K562 treated with DMSO at 1 percent for 12 hours (cell line): ENCODE results near the gene DEAF1. TPM values are rescaled to one million over a fixed set of nuclear protein-coding genes. Genes with fewer than 3 reads are reported as not detected.

ENCODE experiments used
- total RNA-seq: library from RNA; unstranded; fragments of 300-600 nt; gene quantifications from 2 replicates; pipeline ENCODE4 v1.2.3, GENCODE V29; 2022; ENCODE audit not compliant: insufficient read depth

DEAF1 gene
- 51.5 and 67.2 TPM in 2 replicates for total RNA-seq

DNA sequence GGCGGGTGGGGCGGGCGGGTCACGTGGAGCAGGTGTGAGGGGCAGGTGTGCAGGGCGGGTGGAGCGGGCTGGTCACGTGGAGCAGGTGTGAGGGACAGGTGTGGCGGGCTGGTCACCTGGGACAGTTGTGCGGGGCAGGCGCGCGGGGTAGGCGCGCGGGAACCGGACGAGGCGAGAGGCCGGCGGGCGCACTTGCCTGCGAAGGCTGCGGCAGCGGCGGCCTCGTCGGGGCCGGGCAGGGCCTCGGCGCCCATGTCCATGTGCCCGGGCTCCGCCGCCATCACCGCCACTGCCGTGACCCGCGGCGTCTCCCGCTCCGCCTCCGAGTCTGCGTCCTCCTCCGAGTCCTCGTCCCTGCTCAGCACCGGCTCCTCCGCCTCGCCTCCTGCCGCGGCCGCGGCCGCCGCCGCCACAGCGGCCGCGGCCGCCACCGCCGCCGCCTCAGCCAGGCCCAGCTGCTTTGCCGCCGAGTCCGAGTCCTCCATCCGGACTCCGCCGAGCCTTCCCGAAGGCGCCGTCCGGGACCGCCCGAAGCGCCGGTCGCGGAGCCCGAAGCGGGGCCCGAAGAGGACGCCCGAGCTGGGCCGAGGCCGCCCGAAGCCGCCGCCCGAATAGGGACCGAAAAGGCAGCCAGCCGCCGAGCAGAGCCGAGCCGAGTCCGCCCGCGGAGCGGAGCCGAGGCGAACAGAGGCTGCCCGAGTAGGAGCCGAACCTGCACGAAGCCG is at the start of gene DEAF1:
DEAF1 (minus strand) TSS at position 660 of the 725 bp plus-strand sequence; CDS start at position 485, 175 bp downstream.

GRCh38 chr11:705646-706438 is 10.8 kb upstream of the DEAF1 start, which contains the start of gene EPS8L2:
Gene EPS8L2 (plus strand): TSS chr11:706231. CDS start chr11:709408, 3,177 bp downstream.

DNA sequence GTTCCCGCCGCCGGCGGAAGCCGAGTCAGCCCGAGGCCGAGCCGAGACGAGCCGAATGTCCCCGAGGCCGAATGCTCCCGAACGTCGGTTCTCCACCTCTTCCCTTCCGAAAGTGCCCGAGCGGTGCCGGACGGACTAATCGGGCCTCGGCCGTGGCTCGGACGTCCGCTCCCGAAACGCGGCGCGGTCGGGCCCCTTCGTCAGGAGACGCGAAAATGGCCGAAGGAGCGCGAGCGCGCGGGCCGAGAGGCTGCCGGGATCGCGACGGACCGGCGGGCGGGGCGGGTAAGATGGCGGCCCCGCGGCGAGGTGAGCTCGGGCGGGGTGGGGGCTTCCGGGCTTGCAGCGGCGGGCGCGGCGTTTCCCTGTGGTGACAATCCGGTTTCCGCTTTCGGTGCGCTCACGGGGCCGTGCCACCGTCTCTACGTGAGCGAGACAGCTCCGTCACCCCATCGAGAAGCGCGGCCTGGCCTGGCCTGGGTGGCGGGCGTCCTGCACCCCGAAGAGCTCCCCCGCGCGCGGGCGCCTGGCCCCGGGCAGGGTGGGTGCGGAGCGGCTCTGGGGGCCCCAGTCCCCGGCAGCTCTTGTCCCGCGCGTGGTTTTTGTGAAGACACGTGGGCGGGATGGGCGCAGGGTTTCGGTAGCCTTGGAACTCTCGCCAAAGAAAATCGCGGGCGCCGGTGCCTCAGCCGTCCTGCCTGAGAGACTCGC is 671 bp upstream of the DEAF1 start, which contains the start of gene TMEM80:
TMEM80 (plus strand) TSS at position 279 of the 711 bp plus-strand sequence; CDS start at position 291, 12 bp downstream.

DNA sequence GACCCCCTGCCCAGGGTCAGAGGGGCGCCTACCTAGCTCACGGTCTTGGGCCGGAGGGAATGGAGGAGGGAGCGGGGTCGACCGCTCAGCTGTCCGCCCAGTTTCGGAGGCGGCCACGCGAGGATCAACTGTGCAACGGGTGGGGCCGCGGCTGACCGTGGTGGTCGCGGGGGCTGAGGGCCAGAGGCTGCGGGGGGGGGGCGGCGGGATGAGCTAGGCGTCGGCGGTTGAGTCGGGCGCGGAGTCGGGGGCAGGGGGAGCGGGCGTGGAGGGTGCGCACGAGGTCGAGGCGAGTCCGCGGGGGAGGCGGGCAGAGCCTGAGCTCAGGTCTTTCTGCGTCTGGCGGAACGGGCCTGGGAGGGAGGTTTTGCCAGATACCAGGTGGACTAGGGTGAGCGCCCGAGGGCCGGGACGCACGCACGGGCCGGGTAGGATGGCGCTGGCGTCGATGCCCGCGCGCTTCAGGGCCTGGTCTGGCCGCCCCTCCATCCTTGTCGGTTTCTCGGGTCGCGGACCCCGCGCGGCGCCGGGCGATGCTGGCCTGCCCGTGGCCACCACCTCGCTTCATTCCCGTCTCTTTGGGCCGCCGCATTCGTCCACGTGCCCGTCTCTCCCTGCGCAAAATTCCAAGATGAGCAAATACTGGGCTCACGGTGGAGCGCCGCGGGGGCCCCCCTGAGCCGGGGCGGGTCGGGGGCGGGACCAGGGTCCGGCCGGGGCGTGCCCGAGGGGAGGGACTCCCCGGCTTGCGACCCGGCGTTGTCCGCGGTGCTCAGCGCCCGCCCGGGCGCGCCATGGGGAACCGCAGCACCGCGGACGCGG is 58.3 kb downstream of the DEAF1 start, which contains the start of gene DRD4:
DRD4 (plus strand) TSS at position 759 of the 822 bp plus-strand sequence; CDS start at position 795, 36 bp downstream.

GRCh38 chr11:626475-627307 is 68.3 kb downstream of the DEAF1 start, which contains the start of gene SCT:
Gene SCT (minus strand): TSS chr11:627181. CDS start chr11:627143, 38 bp downstream.

GRCh38 chr11:624705-625635 is 70.1 kb downstream of the DEAF1 start, which contains the start of gene CDHR5:
Gene CDHR5 (minus strand): TSS chr11:624955. CDS start chr11:624902, 53 bp downstream.

DNA sequence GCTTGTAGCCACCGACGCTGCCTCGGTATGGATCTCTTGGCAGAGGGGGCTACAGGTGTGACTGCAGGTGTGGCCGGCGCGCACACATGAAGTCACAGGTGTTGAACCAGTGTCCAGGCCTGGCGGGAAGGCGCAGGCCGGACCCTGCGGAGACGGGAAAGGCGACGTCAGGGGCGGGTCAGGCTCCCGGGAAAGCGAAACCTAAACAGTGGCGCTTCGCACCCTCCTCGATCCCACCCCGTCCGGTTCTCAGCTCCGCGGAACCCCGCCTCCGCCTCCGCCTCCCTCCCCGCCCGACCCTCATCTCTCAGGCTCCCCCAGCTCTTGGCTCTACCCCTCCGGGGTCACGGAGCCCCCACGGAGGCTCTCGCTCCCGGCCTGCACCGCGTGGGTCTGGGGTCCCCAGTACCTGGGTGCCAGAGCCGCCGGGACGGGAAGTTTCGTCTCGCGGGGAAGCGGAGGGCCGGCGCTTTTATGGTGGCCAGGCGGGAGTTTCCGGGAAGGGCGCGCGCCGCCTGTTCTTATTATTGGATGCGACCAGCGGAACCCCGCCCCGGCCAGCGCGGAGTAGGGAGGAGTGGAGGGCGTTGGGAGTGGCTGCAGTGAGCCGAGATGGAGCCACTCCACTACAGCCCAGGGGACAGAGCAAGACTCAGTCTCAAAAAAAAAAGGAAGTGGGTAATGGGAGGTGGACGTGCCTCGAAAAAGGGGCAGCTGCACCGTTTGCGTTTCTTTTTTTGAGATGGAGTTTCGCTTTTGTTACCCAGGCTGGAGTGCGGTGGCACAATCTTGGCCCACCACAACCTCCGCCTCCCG is 79.3 kb downstream of the DEAF1 start, which contains the start of gene IRF7:
IRF7 (minus strand) TSS at position 447 of the 816 bp plus-strand sequence. CDS start 586 bp downstream, outside the sequence.

Other genes starting within 250 kb of the DEAF1 start
- gene PTDSS2, start 244.9 kb downstream of the DEAF1 start, total RNA-seq: 48.3 and 52.0 TPM in 2 replicates
- 164 and 185 TPM in 2 replicates for gene RNH1, start 188.0 kb downstream of the DEAF1 start, total RNA-seq
- 30.0 and 51.1 TPM in 2 replicates for gene HRAS, start 159.6 kb downstream of the DEAF1 start, total RNA-seq
- gene LRRC56, start 157.7 kb downstream of the DEAF1 start, total RNA-seq: 1.9 and 3.7 TPM in 2 replicates
- 2.0 and 2.8 TPM in 2 replicates for gene LMNTD2, start 134.5 kb downstream of the DEAF1 start, total RNA-seq
- gene RASSF7, start 134.3 kb downstream of the DEAF1 start, total RNA-seq: 40.8 and 66.7 TPM in 2 replicates
- gene PHRF1, start 118.8 kb downstream of the DEAF1 start, total RNA-seq: 9.8 and 21.1 TPM in 2 replicates
- 41.5 and 44.6 TPM in 2 replicates for gene IRF7, start 79.3 kb downstream of the DEAF1 start, total RNA-seq
- not detected in 2 replicates for gene CDHR5, start 70.3 kb downstream of the DEAF1 start, total RNA-seq
- not detected in 2 replicates for gene SCT, start 68.0 kb downstream of the DEAF1 start, total RNA-seq
- gene DRD4, start 58.0 kb downstream of the DEAF1 start, total RNA-seq: 0.88 and 1.6 TPM in 2 replicates
- 19.1 and 32.6 TPM in 2 replicates for gene TMEM80, start 594 bp upstream of the DEAF1 start, total RNA-seq
- gene EPS8L2, start 11.0 kb upstream of the DEAF1 start, total RNA-seq: 5.2 and 7.1 TPM in 2 replicates
- 543 and 606 TPM in 2 replicates for gene TALDO1, start 52.2 kb upstream of the DEAF1 start, total RNA-seq
- 27.5 and 66.9 TPM in 2 replicates for gene GATD1, start 82.3 kb upstream of the DEAF1 start, total RNA-seq
- 0.69 TPM in 1 of 2 replicates, not detected in the other for gene CEND1, start 94.9 kb upstream of the DEAF1 start, total RNA-seq
- gene SLC25A22, start 103.1 kb upstream of the DEAF1 start, total RNA-seq: 21.6 and 29.4 TPM in 2 replicates
- 22.8 and 31.5 TPM in 2 replicates for gene PIDD1, start 110.0 kb upstream of the DEAF1 start, total RNA-seq
- 1,821 and 2,673 TPM in 2 replicates for gene RPLP2, start 114.7 kb upstream of the DEAF1 start, total RNA-seq
- 139 and 145 TPM in 2 replicates for gene PNPLA2, start 123.7 kb upstream of the DEAF1 start, total RNA-seq
- 17.9 and 22.6 TPM in 2 replicates for gene CRACR2B, start 132.7 kb upstream of the DEAF1 start, total RNA-seq
- gene CD151, start 137.7 kb upstream of the DEAF1 start, total RNA-seq: 123 and 132 TPM in 2 replicates
- 48.6 and 66.2 TPM in 2 replicates for gene POLR2L, start 147.3 kb upstream of the DEAF1 start, total RNA-seq
- gene TSPAN4, start 147.6 kb upstream of the DEAF1 start, total RNA-seq: 12.7 and 17.3 TPM in 2 replicates
- gene CHID1, start 215.6 kb upstream of the DEAF1 start, total RNA-seq: 58.8 and 61.8 TPM in 2 replicates
- 28.6 and 50.2 TPM in 2 replicates for gene AP2A2, start 230.6 kb upstream of the DEAF1 start, total RNA-seq